ENCODE data around the gene ZBTB14. TPM values are rescaled to one million over a fixed set of nuclear protein-coding genes. Genes with fewer than 3 reads are reported as not detected.
A peak's percentile ranks its signal among the peaks of the same experiment; 100 is the strongest.

Gene ZBTB14
- total and polyA plus RNA-seq, 9 donors = 9.5 to 13.0 (median 10.6) TPM

DNA sequence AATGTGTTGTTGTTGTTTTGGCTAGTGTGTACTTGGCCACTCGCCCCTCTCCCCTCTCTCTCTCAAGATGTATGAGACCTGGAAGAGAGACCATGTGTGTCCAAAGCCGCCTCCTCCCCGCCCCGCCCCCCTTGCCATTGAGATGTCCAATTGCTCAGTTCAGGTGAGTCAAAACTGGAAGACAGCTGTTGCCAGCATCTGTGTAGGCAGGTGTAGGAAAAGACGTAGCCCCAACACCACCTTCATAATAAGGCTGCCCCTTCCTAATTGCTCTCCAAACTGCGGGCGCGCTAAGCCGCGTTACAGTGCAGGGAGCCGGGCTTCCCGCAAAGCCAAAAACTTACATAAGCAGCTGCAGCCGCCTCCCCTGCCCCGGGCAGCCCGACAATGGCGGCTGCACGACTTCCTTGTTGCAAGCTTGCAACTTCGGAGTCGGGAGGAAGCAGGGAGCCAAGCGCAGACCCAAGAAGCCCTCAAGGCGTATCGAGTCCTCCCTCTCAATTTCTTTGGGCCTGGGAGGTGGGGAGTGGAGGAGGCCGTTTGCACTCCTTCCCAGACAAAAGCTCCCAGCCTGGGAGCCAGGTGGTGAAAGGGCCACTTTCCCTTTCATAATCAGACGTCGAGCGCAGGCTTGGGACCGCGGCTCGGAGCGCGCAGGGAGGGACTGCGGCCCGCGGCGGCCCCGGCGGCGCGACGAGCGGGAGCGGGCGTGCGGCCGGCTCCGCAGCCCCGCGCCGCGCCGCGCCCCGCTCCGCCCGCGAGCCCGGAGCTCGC lies 882 bp downstream of the ZBTB14 start:
- Histone ChIP-seq H3K4me3 (ENCODE audit: low read length) (peak overlapping the region; percentile 94), H3K4me1 (ENCODE audit: control insufficient read depth, insufficient read depth, low read length) (peaks cover 8% of the 10 kb centered on the region), H3K27ac (ENCODE audit: low read length) (peak overlapping the region; percentile 98), H3K27me3 (ENCODE audit: control insufficient read depth, insufficient read depth, low read length) (peaks cover 3% of the 10 kb centered on the region), H3K9me3 (replicated peaks; ENCODE audit: control insufficient read depth, low read depth, low read length) (no peaks in the 10 kb centered on the region), H3K36me3 (ENCODE audit: control insufficient read depth, insufficient read depth, low read length) (peaks cover 19% of the 10 kb centered on the region)
- under 1% methylated on average over 45 of the region's 58 CpGs for WGBS (ENCODE audit: insufficient coverage)
- DNase-seq = peak; percentile 79

DNA sequence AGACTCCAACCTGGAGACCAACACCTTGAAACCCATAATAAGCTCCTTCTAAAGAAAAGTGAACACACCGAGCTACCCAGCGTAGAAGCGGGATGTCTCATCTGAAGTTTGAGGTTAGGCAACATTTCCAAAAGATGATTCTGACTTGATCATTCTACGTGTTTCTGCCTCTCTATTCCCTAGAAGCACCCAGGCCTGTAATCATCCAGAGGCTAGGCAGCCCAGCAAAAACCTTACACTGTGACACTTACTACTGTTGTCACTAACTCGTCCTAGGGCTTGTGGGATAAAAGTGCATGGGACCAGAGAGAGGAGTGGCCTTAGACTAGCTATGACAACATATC lies 1.4 kb downstream of the ZBTB14 start:
- peaks cover 8% of the 10 kb centered on the region for H3K4me1 ChIP-seq (ENCODE audit: control insufficient read depth, insufficient read depth, low read length)
- no CpG with 5 or more reads among the region's 5 CpGs for WGBS (ENCODE audit: insufficient coverage)
- H3K9me3 ChIP-seq (replicated peaks; ENCODE audit: control insufficient read depth, low read depth, low read length) = no peaks in the 10 kb centered on the region
- peaks cover 19% of the 10 kb centered on the region for H3K36me3 ChIP-seq (ENCODE audit: control insufficient read depth, insufficient read depth, low read length)
- no peak for DNase-seq
- peak overlapping the region; percentile 98 for H3K27ac ChIP-seq (ENCODE audit: low read length)
- peak overlapping the region; percentile 94 for H3K4me3 ChIP-seq (ENCODE audit: low read length)
- H3K27me3 ChIP-seq (ENCODE audit: control insufficient read depth, insufficient read depth, low read length) = no peaks in the 10 kb centered on the region

DNA sequence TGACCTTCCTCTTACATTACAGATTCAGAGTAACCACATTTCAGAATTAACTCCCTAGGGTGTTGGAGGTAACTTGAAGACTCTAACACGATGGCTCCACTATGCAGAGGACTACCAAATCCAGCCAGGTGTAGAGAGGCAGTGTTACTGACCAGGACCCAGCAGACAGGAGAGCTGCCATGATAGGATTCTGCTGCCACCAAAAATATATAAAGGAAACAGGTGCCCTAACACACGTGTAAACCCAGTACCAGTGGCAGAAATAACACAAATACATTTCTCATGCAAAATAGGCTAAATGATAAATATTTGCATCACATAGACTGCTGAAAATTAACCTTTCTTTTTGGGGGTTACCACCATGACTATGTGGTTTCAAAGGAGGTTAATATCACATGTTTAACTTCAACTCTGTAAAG lies 7.0 kb downstream of the ZBTB14 start:
- no peak for DNase-seq
- Histone ChIP-seq H3K9me3 (replicated peaks; ENCODE audit: control insufficient read depth, low read depth, low read length) (no peaks in the 10 kb centered on the region), H3K27me3 (ENCODE audit: control insufficient read depth, insufficient read depth, low read length) (no peaks in the 10 kb centered on the region), H3K4me1 (ENCODE audit: control insufficient read depth, insufficient read depth, low read length) (peaks cover 4% of the 10 kb centered on the region), H3K27ac (ENCODE audit: low read length) (no peak overlapping the region), H3K36me3 (ENCODE audit: control insufficient read depth, insufficient read depth, low read length) (peaks cover 19% of the 10 kb centered on the region), H3K4me3 (ENCODE audit: low read length) (no peak overlapping the region)
- WGBS (ENCODE audit: insufficient coverage) = no CpG with 5 or more reads among the region's 2 CpGs

DNA sequence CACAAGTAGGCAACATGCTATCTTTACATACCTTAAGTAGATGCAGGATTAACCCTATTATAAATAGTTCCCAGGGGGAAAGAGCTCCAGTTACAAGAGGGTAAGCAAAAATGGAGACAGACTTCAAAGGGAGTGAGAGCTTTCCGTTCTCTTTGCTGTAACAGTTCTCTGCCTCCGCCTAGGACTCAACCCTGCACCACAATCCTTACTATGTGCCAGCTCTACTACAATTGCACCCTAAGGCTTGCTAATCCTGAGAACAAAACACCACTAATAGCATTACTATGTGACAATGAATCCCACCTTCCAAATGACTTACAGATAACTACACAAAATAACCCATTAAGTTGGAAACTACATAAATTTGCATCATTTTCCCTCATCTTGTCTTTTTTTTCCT lies 7.7 kb downstream of the ZBTB14 start:
- no peak for DNase-seq
- 90% methylated on average over 1 of the region's 2 CpGs for WGBS (ENCODE audit: insufficient coverage)
- Histone ChIP-seq H3K9me3 (replicated peaks; ENCODE audit: control insufficient read depth, low read depth, low read length) (no peaks in the 10 kb centered on the region), H3K27ac (ENCODE audit: low read length) (no peak overlapping the region), H3K36me3 (ENCODE audit: control insufficient read depth, insufficient read depth, low read length) (peaks cover 19% of the 10 kb centered on the region), H3K4me3 (ENCODE audit: low read length) (no peak overlapping the region), H3K4me1 (ENCODE audit: control insufficient read depth, insufficient read depth, low read length) (peaks cover 4% of the 10 kb centered on the region), H3K27me3 (ENCODE audit: control insufficient read depth, insufficient read depth, low read length) (no peaks in the 10 kb centered on the region)

DNA sequence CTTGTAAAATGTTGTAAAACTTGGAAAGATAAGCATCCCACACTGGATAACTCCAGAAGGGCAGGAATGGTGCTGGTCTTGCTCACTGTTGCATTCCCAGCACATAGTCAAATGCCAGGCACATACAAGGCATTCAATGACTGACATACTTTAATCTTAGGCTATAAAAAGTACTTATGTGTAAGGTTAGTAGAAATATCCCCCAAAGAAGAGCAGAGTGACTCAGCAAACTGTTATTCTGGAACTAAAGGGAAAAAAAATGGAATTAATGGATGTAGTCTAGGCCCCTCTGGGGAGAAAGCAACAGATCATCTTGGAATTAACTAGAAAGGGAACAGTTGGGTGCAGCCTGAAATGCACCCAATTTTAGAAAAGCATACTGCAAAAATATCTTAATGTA lies 9.0 kb downstream of the ZBTB14 start:
- H3K9me3 ChIP-seq (replicated peaks; ENCODE audit: control insufficient read depth, low read depth, low read length) = no peaks in the 10 kb centered on the region
- H3K4me3 ChIP-seq (ENCODE audit: low read length) = no peak overlapping the region
- H3K4me1 ChIP-seq (ENCODE audit: control insufficient read depth, insufficient read depth, low read length) = peaks cover 4% of the 10 kb centered on the region
- DNase-seq = no peak
- no peaks in the 10 kb centered on the region for H3K27me3 ChIP-seq (ENCODE audit: control insufficient read depth, insufficient read depth, low read length)
- H3K36me3 ChIP-seq (ENCODE audit: control insufficient read depth, insufficient read depth, low read length) = peaks cover 16% of the 10 kb centered on the region
- no peak overlapping the region for H3K27ac ChIP-seq (ENCODE audit: low read length)

DNA sequence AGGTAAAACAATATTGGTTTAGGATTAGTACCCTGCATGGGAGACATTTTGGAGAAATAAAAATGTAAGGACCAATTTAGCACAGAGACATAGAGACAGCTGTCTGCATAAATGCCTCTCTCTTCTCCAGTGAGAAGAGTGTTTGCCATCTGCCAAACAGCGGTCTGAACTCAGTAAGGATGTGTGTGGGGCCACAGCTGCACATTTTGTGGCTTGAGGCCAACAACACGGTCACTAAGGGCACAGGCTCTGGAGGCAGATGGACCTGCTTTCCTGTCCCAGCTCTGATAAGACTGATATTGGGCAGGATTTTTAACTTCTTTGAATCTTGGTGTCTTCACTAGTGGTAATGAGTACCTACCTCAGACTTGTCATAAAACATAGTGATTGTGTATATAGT lies 10.2 kb downstream of the ZBTB14 start:
- 60% methylated on average over 1 of the region's 2 CpGs for WGBS (ENCODE audit: insufficient coverage)
- Histone ChIP-seq H3K27ac (ENCODE audit: low read length) (no peak overlapping the region), H3K9me3 (replicated peaks; ENCODE audit: control insufficient read depth, low read depth, low read length) (no peaks in the 10 kb centered on the region), H3K4me3 (ENCODE audit: low read length) (no peak overlapping the region), H3K4me1 (ENCODE audit: control insufficient read depth, insufficient read depth, low read length) (peaks cover 4% of the 10 kb centered on the region), H3K36me3 (ENCODE audit: control insufficient read depth, insufficient read depth, low read length) (peaks cover 5% of the 10 kb centered on the region), H3K27me3 (ENCODE audit: control insufficient read depth, insufficient read depth, low read length) (no peaks in the 10 kb centered on the region)
- DNase-seq = peak; percentile 82

DNA sequence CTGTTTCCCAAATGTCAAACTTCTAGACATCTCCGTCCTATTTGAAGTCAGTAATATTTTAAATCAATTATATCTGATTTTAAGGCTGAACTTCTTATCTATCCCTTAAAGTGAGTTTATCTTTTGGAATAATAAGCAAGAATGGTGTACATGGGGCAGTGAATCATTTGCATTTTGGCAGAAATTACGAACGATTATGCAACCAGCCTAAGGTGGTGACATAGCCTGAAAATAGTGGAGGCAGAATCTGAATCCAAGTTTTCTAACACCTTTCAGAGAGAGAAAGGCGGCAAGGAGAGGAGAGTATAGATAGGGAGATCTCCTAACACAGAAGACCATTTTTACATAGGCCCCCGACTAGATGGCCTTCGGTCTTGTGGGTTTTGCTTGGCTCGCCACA lies 10.7 kb downstream of the ZBTB14 start:
- Histone ChIP-seq H3K27me3 (ENCODE audit: control insufficient read depth, insufficient read depth, low read length) (no peaks in the 10 kb centered on the region), H3K27ac (ENCODE audit: low read length) (no peak overlapping the region), H3K9me3 (replicated peaks; ENCODE audit: control insufficient read depth, low read depth, low read length) (no peaks in the 10 kb centered on the region), H3K4me3 (ENCODE audit: low read length) (no peak overlapping the region), H3K36me3 (ENCODE audit: control insufficient read depth, insufficient read depth, low read length) (no peaks in the 10 kb centered on the region), H3K4me1 (ENCODE audit: control insufficient read depth, insufficient read depth, low read length) (peaks cover 4% of the 10 kb centered on the region)
- 93% methylated on average over 2 of the region's 7 CpGs for WGBS (ENCODE audit: insufficient coverage)
- no peak for DNase-seq

DNA sequence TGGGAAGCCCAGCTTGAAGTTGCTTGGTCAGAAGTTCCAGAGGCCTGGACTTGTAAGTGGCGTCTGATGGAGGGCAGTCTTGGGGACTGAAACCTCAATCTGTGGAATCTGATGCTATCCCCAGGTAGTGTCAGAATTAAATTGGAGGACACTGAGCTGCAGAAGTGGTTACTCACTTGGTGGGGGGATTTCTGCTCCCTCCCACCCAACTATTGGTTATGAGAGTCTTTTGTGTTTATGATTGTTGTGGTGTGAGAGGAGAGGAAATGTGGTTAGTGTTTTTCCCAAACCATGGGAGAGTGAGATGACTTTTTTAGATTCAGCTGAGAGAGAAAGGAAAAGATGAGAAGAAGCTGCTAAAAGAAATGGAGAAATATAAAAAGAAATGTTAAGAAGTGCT lies 12.8 kb downstream of the ZBTB14 start:
- WGBS (ENCODE audit: insufficient coverage) = 71% methylated on average over 1 of the region's 1 CpG

DNA sequence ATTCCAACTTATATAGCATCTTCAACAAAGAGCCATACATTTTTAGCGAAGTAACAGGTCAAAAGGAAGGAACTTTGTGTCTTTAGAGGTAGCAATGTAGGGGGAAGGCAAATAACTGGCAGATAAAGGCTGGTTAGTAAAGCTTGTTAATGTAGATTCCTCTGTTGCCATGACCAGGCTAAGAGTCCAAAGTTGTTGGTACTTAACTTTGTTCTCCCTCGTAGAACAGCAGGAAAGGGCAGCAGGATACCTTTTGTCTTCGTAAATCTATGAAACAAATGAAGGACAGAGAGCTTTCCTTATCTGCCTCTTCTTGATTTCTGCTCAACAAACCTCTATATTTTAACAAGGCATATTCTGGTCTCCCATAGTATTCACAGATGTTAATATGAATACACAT lies 18.6 kb downstream of the ZBTB14 start:
- no peak for DNase-seq

More for the DNA sequence above, 12.8 kb downstream of the ZBTB14 start:
- Histone ChIP-seq H3K27me3 (ENCODE audit: control insufficient read depth, insufficient read depth, low read length) (no peaks in the 10 kb centered on the region), H3K27ac (ENCODE audit: low read length) (no peak overlapping the region), H3K36me3 (ENCODE audit: control insufficient read depth, insufficient read depth, low read length) (no peaks in the 10 kb centered on the region), H3K9me3 (replicated peaks; ENCODE audit: control insufficient read depth, low read depth, low read length) (no peaks in the 10 kb centered on the region), H3K4me3 (ENCODE audit: low read length) (no peak overlapping the region), H3K4me1 (ENCODE audit: control insufficient read depth, insufficient read depth, low read length) (peaks cover 4% of the 10 kb centered on the region)
- DNase-seq = no peak

DNA sequence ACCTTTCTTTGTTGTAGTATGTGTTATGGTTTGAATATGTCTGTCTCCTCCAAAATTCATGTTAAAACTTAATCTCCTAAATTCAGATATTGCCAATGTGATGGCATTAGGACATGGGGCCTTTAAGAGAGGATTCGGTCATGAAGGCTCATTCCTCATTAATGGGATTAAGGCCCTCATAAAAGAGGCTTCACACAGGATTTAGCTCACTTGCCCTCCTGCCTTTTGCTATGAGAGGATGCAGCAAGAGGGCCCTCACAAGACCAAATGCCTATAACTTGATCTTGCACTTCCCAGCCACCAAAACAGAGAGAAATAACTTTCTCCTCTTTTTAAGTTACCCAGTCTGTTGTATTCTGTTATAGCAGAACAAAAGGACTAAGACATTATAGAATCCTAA lies 19.7 kb downstream of the ZBTB14 start:
- no peaks in the 10 kb centered on the region for H3K4me1 ChIP-seq (ENCODE audit: control insufficient read depth, insufficient read depth, low read length)
- H3K27me3 ChIP-seq (ENCODE audit: control insufficient read depth, insufficient read depth, low read length) = no peaks in the 10 kb centered on the region
- no peak overlapping the region for H3K27ac ChIP-seq (ENCODE audit: low read length)
- no peak for DNase-seq
- no peaks in the 10 kb centered on the region for H3K9me3 ChIP-seq (replicated peaks; ENCODE audit: control insufficient read depth, low read depth, low read length)
- WGBS (ENCODE audit: insufficient coverage) = no CpG with 5 or more reads among the region's 1 CpG
- H3K36me3 ChIP-seq (ENCODE audit: control insufficient read depth, insufficient read depth, low read length) = no peaks in the 10 kb centered on the region
- no peak overlapping the region for H3K4me3 ChIP-seq (ENCODE audit: low read length)

More for the DNA sequence above, 18.6 kb downstream of the ZBTB14 start:
- Histone ChIP-seq H3K4me3 (ENCODE audit: low read length) (no peak overlapping the region), H3K4me1 (ENCODE audit: control insufficient read depth, insufficient read depth, low read length) (no peaks in the 10 kb centered on the region), H3K36me3 (ENCODE audit: control insufficient read depth, insufficient read depth, low read length) (no peaks in the 10 kb centered on the region), H3K27me3 (ENCODE audit: control insufficient read depth, insufficient read depth, low read length) (no peaks in the 10 kb centered on the region), H3K9me3 (replicated peaks; ENCODE audit: control insufficient read depth, low read depth, low read length) (no peaks in the 10 kb centered on the region), H3K27ac (ENCODE audit: low read length) (no peak overlapping the region)
- no CpG with 5 or more reads among the region's 3 CpGs for WGBS (ENCODE audit: insufficient coverage)

DNA sequence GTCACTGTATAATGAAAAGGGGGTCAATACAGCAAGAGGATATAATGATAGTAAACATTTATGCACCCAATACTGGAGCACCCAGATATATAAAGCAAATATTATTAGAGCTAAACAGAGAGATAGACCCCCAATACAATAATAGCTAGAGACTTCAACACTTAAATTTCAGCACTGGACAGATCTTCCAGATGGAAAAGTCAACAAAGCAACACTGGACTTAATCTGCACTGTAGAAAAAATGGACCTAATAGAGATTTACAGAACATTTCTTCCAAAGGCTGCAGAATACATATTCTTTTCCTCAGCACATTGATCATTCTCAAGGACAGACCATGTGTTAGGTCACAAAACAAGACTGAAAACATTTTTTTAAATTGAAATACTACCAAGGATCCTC lies 26.7 kb downstream of the ZBTB14 start:
- no peak overlapping the region for H3K27ac ChIP-seq (ENCODE audit: low read length)
- H3K4me3 ChIP-seq (ENCODE audit: low read length) = no peak overlapping the region
- H3K4me1 ChIP-seq (ENCODE audit: control insufficient read depth, insufficient read depth, low read length) = no peaks in the 10 kb centered on the region
- DNase-seq = no peak
- H3K27me3 ChIP-seq (ENCODE audit: control insufficient read depth, insufficient read depth, low read length) = no peaks in the 10 kb centered on the region
- no peaks in the 10 kb centered on the region for H3K36me3 ChIP-seq (ENCODE audit: control insufficient read depth, insufficient read depth, low read length)
- H3K9me3 ChIP-seq (replicated peaks; ENCODE audit: control insufficient read depth, low read depth, low read length) = no peaks in the 10 kb centered on the region

Measured in muscle of leg (tissue), 11 donors.